ENCODE data around the gene ORC3. TPM values are rescaled to one million over a fixed set of nuclear protein-coding genes. Genes with fewer than 3 reads are reported as not detected.

Gene ORC3
- total and polyA plus RNA-seq, 2 donors, result 23.4 to 37.4 TPM

DNA sequence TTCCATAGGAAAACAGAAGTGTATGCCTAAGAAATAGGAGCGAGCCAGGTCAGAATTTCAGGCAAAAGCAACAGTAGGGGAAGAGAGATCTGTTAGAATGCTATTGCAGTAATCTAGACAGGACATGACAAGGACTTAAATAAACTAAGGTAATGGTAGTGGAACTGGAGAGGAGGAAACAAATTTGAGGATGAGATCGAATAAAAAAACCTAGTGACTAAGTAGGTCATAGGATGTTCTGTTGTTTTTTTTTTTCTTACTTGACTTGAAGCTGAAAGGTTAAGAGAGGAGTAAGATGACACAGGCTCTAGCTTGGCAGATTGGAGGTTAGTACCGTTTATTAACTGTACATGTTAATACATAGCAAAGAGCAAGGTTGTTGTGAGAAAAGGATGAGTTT is 28.6 kb downstream of the ORC3 start:
- H3K9me3 ChIP-seq (ENCODE audit: control insufficient read depth in 2 of 2, insufficient read depth in 1 of 2, low read length in 1 of 2), result no peaks in the 10 kb centered on the region
- H3K27ac ChIP-seq (ENCODE audit: low read depth in 1 of 2, low read length in 1 of 2), result peak overlapping the region in 1 of 2 donors; percentile 70
- WGBS, result 89% methylated on average over 3 of the region's 3 CpGs
- H3K4me3 ChIP-seq (ENCODE audit: low read length in 2 of 2), result no peak overlapping the region
- H3K36me3 ChIP-seq (ENCODE audit: control insufficient read depth in 2 of 2, insufficient read depth in 2 of 2, low read length in 1 of 2), result peaks cover 8 to 9% of the 10 kb centered on the region in 2 donors
- no peaks in the 10 kb centered on the region for H3K4me1 ChIP-seq (ENCODE audit: control insufficient read depth in 2 of 2, insufficient read depth in 2 of 2, low read length in 2 of 2)
- H3K27me3 ChIP-seq (ENCODE audit: control insufficient read depth in 2 of 2, insufficient read depth in 1 of 2, low read length in 1 of 2), result no peaks in the 10 kb centered on the region
- peak in 3 of 9 donors; percentile 8 to 48 (median 12) for DNase-seq (ENCODE audit: low read depth in 6 of 9, low spot score in 9 of 9)

DNA sequence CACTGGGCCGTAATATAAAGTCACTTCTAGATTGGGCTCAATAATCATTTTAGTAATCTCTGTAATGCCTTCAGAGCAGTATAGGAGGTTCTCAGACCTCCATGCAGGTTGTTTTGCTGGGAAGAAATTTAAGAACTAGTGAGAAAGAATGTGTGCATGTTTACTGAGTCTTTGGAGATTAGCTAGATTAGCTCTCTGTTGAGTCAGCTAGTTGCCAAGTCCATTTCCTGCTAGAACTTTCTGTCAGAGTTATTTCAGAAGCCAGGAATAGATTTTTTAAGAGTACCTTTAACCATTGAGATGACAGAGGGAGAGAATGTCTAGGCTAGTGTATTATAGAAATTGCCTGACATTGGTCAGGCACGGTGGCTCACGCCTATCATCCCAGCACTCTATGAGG is 33.3 kb downstream of the ORC3 start:
- WGBS, result 99% methylated on average over 3 of the region's 3 CpGs
- H3K27ac ChIP-seq (ENCODE audit: low read depth in 1 of 2, low read length in 1 of 2), result no peak overlapping the region

DNA sequence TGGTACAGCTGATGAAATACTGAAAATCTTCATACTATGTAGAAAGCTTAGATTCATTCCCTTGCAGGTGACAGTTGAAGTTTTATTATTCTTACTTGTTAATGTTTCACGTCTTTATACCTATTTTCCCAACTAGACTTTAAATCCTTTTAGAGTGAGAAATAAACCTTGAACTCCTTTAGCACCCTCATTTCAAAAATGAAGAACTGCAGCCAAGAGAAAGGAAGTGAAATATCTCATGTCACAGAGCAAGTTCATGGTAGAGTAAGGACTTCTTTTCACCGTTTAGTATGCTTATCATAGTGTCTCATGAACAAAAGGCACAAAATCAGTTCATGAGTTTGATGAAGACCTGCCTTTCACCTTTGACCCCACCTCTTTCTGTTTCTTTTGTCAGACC is 38.5 kb downstream of the ORC3 start:
- Histone ChIP-seq H3K9me3 (ENCODE audit: control insufficient read depth in 2 of 2, insufficient read depth in 1 of 2, low read length in 1 of 2) (no peaks in the 10 kb centered on the region), H3K4me1 (ENCODE audit: control insufficient read depth in 2 of 2, insufficient read depth in 2 of 2, low read length in 2 of 2) (peaks cover 0 to 2% of the 10 kb centered on the region in 2 donors), H3K27ac (ENCODE audit: low read depth in 1 of 2, low read length in 1 of 2) (no peak overlapping the region), H3K27me3 (ENCODE audit: control insufficient read depth in 2 of 2, insufficient read depth in 1 of 2, low read length in 1 of 2) (no peaks in the 10 kb centered on the region), H3K36me3 (ENCODE audit: control insufficient read depth in 2 of 2, insufficient read depth in 2 of 2, low read length in 1 of 2) (peaks cover 3 to 5% of the 10 kb centered on the region in 2 donors), H3K4me3 (ENCODE audit: low read length in 2 of 2) (no peak overlapping the region)
- WGBS, result 82% methylated on average over 2 of the region's 2 CpGs
- peak in 1 of 9 donors; percentile 36 for DNase-seq (ENCODE audit: low read depth in 6 of 9, low spot score in 9 of 9)

More for the DNA sequence above, 33.3 kb downstream of the ORC3 start:
- Histone ChIP-seq H3K9me3 (ENCODE audit: control insufficient read depth in 2 of 2, insufficient read depth in 1 of 2, low read length in 1 of 2) (no peaks in the 10 kb centered on the region), H3K4me1 (ENCODE audit: control insufficient read depth in 2 of 2, insufficient read depth in 2 of 2, low read length in 2 of 2) (no peaks in the 10 kb centered on the region), H3K27me3 (ENCODE audit: control insufficient read depth in 2 of 2, insufficient read depth in 1 of 2, low read length in 1 of 2) (no peaks in the 10 kb centered on the region), H3K4me3 (ENCODE audit: low read length in 2 of 2) (no peak overlapping the region), H3K36me3 (ENCODE audit: control insufficient read depth in 2 of 2, insufficient read depth in 2 of 2, low read length in 1 of 2) (peaks cover 5 to 7% of the 10 kb centered on the region in 2 donors)
- DNase-seq (ENCODE audit: low read depth in 6 of 9, low spot score in 9 of 9), result no peak

DNA sequence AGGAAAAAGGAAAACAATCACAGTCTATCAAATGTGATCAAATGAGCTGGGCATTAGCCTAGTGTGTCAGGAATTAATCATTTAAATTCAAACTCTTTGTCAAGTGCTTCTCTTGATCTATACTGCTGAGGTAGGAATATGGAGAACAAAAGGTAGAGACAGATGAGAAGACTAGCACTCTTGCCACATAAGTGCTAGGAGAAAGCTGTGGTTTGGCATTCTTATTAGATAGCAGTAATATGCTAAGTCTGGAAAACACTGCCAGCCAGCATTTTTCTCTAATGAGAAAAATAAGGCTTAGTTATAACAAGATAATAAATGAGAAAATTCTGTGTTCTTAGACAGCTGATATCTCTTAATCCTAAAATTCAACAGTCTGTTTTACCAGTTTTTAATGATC is 38.9 kb downstream of the ORC3 start:
- no peaks in the 10 kb centered on the region for H3K27me3 ChIP-seq (ENCODE audit: control insufficient read depth in 2 of 2, insufficient read depth in 1 of 2, low read length in 1 of 2)
- H3K36me3 ChIP-seq (ENCODE audit: control insufficient read depth in 2 of 2, insufficient read depth in 2 of 2, low read length in 1 of 2), result peaks cover 0 to 5% of the 10 kb centered on the region in 2 donors
- peaks cover 0 to 2% of the 10 kb centered on the region in 2 donors for H3K4me1 ChIP-seq (ENCODE audit: control insufficient read depth in 2 of 2, insufficient read depth in 2 of 2, low read length in 2 of 2)
- H3K4me3 ChIP-seq (ENCODE audit: low read length in 2 of 2), result no peak overlapping the region
- no peak for DNase-seq (ENCODE audit: low read depth in 6 of 9, low spot score in 9 of 9)
- no peaks in the 10 kb centered on the region for H3K9me3 ChIP-seq (ENCODE audit: control insufficient read depth in 2 of 2, insufficient read depth in 1 of 2, low read length in 1 of 2)
- H3K27ac ChIP-seq (ENCODE audit: low read depth in 1 of 2, low read length in 1 of 2), result no peak overlapping the region

DNA sequence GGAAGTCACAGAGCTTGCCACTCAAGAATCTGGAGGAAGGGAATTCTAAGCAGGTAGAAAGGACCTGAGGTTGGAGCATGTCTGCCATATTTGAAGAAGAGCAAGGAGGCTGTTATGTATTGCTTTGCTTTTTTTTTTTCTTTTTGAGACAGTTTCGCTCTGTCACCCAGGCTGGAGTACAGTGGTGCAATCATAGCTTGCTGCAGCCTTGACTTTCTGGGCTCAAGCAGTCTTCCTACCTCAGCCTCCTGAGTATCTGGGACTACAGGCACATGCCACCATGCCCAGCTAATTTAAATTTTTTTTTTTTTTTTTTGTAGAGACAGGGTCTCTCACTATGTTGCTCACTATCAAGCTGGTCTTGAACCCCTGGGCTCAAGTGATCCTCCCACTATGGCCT is 40.8 kb downstream of the ORC3 start:
- Histone ChIP-seq H3K36me3 (ENCODE audit: control insufficient read depth in 2 of 2, insufficient read depth in 2 of 2, low read length in 1 of 2) (peaks cover 0 to 11% of the 10 kb centered on the region in 2 donors), H3K4me3 (ENCODE audit: low read length in 2 of 2) (no peak overlapping the region), H3K4me1 (ENCODE audit: control insufficient read depth in 2 of 2, insufficient read depth in 2 of 2, low read length in 2 of 2) (peaks cover 0 to 2% of the 10 kb centered on the region in 2 donors), H3K9me3 (ENCODE audit: control insufficient read depth in 2 of 2, insufficient read depth in 1 of 2, low read length in 1 of 2) (no peaks in the 10 kb centered on the region), H3K27ac (ENCODE audit: low read depth in 1 of 2, low read length in 1 of 2) (no peak overlapping the region), H3K27me3 (ENCODE audit: control insufficient read depth in 2 of 2, insufficient read depth in 1 of 2, low read length in 1 of 2) (no peaks in the 10 kb centered on the region)
- no peak for DNase-seq (ENCODE audit: low read depth in 6 of 9, low spot score in 9 of 9)
- 92% methylated on average over 1 of the region's 1 CpG for WGBS

DNA sequence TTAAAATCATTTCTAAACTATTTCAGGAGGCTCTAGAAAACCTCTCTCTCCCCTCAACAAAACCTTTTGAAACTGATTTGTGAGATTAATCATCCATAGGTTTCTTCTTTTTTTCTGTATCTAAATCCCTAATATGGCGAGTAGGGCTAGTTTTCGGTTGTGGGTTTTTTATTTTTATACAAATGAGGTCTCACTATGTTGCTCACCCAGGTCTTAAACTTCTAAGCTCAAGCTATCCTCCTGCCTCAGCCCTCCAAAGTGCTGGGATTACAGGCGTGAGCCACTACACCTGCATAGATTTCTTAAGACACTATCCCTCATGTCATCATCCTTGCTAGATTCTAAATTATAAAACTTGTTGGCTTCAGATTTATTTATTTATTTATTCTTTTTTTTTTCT is 43.9 kb downstream of the ORC3 start:
- no peaks in the 10 kb centered on the region for H3K27me3 ChIP-seq (ENCODE audit: control insufficient read depth in 2 of 2, insufficient read depth in 1 of 2, low read length in 1 of 2)
- no peak overlapping the region for H3K27ac ChIP-seq (ENCODE audit: low read depth in 1 of 2, low read length in 1 of 2)
- H3K4me1 ChIP-seq (ENCODE audit: control insufficient read depth in 2 of 2, insufficient read depth in 2 of 2, low read length in 2 of 2), result no peaks in the 10 kb centered on the region
- no peaks in the 10 kb centered on the region for H3K9me3 ChIP-seq (ENCODE audit: control insufficient read depth in 2 of 2, insufficient read depth in 1 of 2, low read length in 1 of 2)
- 98% methylated on average over 3 of the region's 3 CpGs for WGBS
- no peak for DNase-seq (ENCODE audit: low read depth in 6 of 9, low spot score in 9 of 9)
- peaks cover 7 to 22% of the 10 kb centered on the region in 2 donors for H3K36me3 ChIP-seq (ENCODE audit: control insufficient read depth in 2 of 2, insufficient read depth in 2 of 2, low read length in 1 of 2)
- no peak overlapping the region for H3K4me3 ChIP-seq (ENCODE audit: low read length in 2 of 2)

DNA sequence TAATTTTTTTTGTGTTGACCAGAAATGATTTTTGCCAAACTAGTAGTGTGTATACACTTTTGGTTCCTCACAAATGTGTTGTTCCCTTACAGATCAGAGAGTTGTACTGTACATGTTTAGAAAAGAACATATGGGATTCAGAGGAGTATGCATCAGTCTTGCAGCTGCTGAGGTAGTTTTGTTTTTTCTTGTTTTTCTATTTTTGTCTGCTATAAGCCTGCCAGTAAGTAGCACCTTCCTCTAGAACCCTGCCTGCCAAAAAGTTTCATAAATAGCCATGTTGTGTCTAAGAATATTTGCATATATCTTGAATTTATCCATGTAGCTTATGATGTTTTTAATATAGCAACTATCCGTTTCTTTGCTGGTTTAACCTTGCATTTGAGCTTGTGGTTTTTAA is 46.4 kb downstream of the ORC3 start:
- 100% methylated on average over 1 of the region's 1 CpG for WGBS
- Histone ChIP-seq H3K27me3 (ENCODE audit: control insufficient read depth in 2 of 2, insufficient read depth in 1 of 2, low read length in 1 of 2) (no peaks in the 10 kb centered on the region), H3K4me3 (ENCODE audit: low read length in 2 of 2) (no peak overlapping the region), H3K9me3 (ENCODE audit: control insufficient read depth in 2 of 2, insufficient read depth in 1 of 2, low read length in 1 of 2) (no peaks in the 10 kb centered on the region), H3K36me3 (ENCODE audit: control insufficient read depth in 2 of 2, insufficient read depth in 2 of 2, low read length in 1 of 2) (peaks cover 12 to 27% of the 10 kb centered on the region in 2 donors), H3K4me1 (ENCODE audit: control insufficient read depth in 2 of 2, insufficient read depth in 2 of 2, low read length in 2 of 2) (no peaks in the 10 kb centered on the region), H3K27ac (ENCODE audit: low read depth in 1 of 2, low read length in 1 of 2) (no peak overlapping the region)
- no peak for DNase-seq (ENCODE audit: low read depth in 6 of 9, low spot score in 9 of 9)

DNA sequence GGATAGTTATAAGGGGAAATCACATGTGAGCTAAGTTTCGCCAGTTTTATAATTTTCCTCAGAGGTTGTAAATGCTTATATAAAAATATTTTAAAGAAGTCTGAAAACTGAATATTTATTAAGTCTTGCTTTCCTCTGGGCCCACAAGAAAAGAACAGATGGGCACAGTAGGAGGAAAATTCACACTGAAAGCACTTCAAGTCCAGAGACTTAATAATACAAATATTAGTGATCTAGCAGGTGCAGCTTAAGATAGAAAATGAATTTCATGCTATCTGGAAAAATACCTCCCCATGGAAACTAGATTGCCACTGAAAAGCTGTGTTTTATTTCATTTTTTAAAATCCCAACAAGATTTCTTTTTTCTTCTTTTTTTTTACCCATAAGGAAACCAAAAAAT is 47.2 kb downstream of the ORC3 start:
- DNase-seq (ENCODE audit: low read depth in 6 of 9, low spot score in 9 of 9), result no peak
- H3K27ac ChIP-seq (ENCODE audit: low read depth in 1 of 2, low read length in 1 of 2), result no peak overlapping the region
- H3K9me3 ChIP-seq (ENCODE audit: control insufficient read depth in 2 of 2, insufficient read depth in 1 of 2, low read length in 1 of 2), result no peaks in the 10 kb centered on the region
- no peaks in the 10 kb centered on the region for H3K4me1 ChIP-seq (ENCODE audit: control insufficient read depth in 2 of 2, insufficient read depth in 2 of 2, low read length in 2 of 2)
- H3K36me3 ChIP-seq (ENCODE audit: control insufficient read depth in 2 of 2, insufficient read depth in 2 of 2, low read length in 1 of 2), result peaks cover 12 to 27% of the 10 kb centered on the region in 2 donors
- 99% methylated on average over 1 of the region's 1 CpG for WGBS
- H3K27me3 ChIP-seq (ENCODE audit: control insufficient read depth in 2 of 2, insufficient read depth in 1 of 2, low read length in 1 of 2), result no peaks in the 10 kb centered on the region
- no peak overlapping the region for H3K4me3 ChIP-seq (ENCODE audit: low read length in 2 of 2)

DNA sequence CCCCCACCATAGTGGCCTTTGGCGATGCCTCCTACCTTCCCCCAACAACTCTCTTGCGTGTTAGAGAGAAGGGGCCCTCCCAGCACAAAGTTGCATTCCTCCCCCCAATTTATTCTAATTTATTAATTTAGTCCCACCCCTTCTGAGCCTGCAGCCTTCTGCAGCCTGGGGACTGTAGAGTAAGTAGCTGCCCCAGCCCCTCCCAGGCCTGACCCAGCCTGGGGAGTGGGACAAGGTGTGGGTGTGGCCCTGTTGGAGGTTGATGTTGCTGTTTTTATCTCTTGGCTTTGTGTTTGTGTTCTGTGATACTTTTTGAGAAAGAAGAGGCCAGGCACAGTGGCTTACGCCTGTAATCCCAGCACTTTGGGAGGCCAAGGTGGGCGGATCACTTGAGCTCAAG is 49.4 kb downstream of the ORC3 start:
- H3K36me3 ChIP-seq (ENCODE audit: control insufficient read depth in 2 of 2, insufficient read depth in 2 of 2, low read length in 1 of 2), result peaks cover 12 to 25% of the 10 kb centered on the region in 2 donors
- H3K4me3 ChIP-seq (ENCODE audit: low read length in 2 of 2), result no peak overlapping the region
- 97% methylated on average over 4 of the region's 4 CpGs for WGBS
- DNase-seq (ENCODE audit: low read depth in 6 of 9, low spot score in 9 of 9), result no peak
- H3K9me3 ChIP-seq (ENCODE audit: control insufficient read depth in 2 of 2, insufficient read depth in 1 of 2, low read length in 1 of 2), result no peaks in the 10 kb centered on the region
- no peak overlapping the region for H3K27ac ChIP-seq (ENCODE audit: low read depth in 1 of 2, low read length in 1 of 2)
- H3K27me3 ChIP-seq (ENCODE audit: control insufficient read depth in 2 of 2, insufficient read depth in 1 of 2, low read length in 1 of 2), result no peaks in the 10 kb centered on the region
- no peaks in the 10 kb centered on the region for H3K4me1 ChIP-seq (ENCODE audit: control insufficient read depth in 2 of 2, insufficient read depth in 2 of 2, low read length in 2 of 2)

Measured in thymus (tissue), 11 donors.